H1 (cell line): ENCODE results near the gene NR4A1. TPM values are rescaled to one million over a fixed set of nuclear protein-coding genes. Genes with fewer than 3 reads are reported as not detected.

Source experiments
- CTCF ChIA-PET: fragments of 300-600 bp; sonication (Branson Sonifier 250); formaldehyde crosslinking; loops from one replicate; lab custom pipeline; 2021; ENCODE audit not compliant: partially characterized antibody; lab: Charles Lee
- POLR2A ChIA-PET: fragments of 300-600 bp; sonication (Branson Sonifier 250); formaldehyde crosslinking; loops from one replicate; lab custom pipeline; 2021; ENCODE audit warnings: inconsistent platforms; ENCODE audit not compliant: partially characterized antibody; lab: Charles Lee
- DNase-seq, 2 experiments: peaks; one replicate each; pipeline versions ENCODE4 v3.0.0 to v3.0.0-alpha.2; 2010 to 2022; ENCODE audit warnings: low spot score in 2 of 2, low read depth in 1 of 2, mixed read lengths in 1 of 2
- FAIRE-seq: peaks from 2 replicates; lab custom pipeline; 2011; peaks lifted over from hg19 to GRCh38; lab: Jason Lieb, UNC
- H2AFZ ChIP-seq: 2 replicates; pipeline ENCODE4 v1.8.1; 2012; ENCODE audit warnings: low read length, inconsistent platforms
- H2AK5ac ChIP-seq: 2 replicates; pipeline ENCODE4 v1.6.1; 2013; ENCODE audit warnings: low read depth, low read length
- H2BK120ac ChIP-seq: replicated peaks from 2 replicates; pipeline ENCODE3; 2013; ENCODE audit warnings: low read depth, low read length, inconsistent platforms
- H2BK12ac ChIP-seq: 2 replicates; pipeline ENCODE4 v1.6.1; 2013; ENCODE audit warnings: low read depth, low read length
- H2BK15ac ChIP-seq: 2 replicates; pipeline ENCODE4 v1.6.1; 2013; ENCODE audit warnings: low read length
- H2BK20ac ChIP-seq: 2 replicates; pipeline ENCODE4 v1.6.1; 2013; ENCODE audit warnings: low read length
- H2BK5ac ChIP-seq: 2 replicates; pipeline ENCODE4 v1.6.1; 2013; ENCODE audit warnings: low read depth, low read length
- H3K14ac ChIP-seq: 2 replicates; pipeline ENCODE4 v1.6.1; 2013; ENCODE audit warnings: inconsistent platforms; ENCODE audit not compliant: insufficient read length
- H3K18ac ChIP-seq: 2 replicates; pipeline ENCODE4 v1.6.1; 2013; ENCODE audit warnings: low read length; ENCODE audit errors: extremely low read depth
- H3K23ac ChIP-seq: 2 replicates; pipeline ENCODE4 v1.6.1; 2013; ENCODE audit warnings: inconsistent platforms; ENCODE audit not compliant: insufficient read length
- H3K23me2 ChIP-seq: 2 replicates; pipeline ENCODE4 v1.6.1; 2013; ENCODE audit warnings: low read depth, low read length
- H3K27ac ChIP-seq: 2 replicates; pipeline ENCODE4 v1.6.1; 2011; ENCODE audit warnings: low read depth, low read length, inconsistent platforms
- H3K27me3 ChIP-seq, 4 experiments: replicated peaks in 1 of 4; 1 replicate in 1 of 4; 2 replicates in 3 of 4; pipeline versions ENCODE4 v1.6.1 to v1.8.1; 2011 to 2013; ENCODE audit warnings: low read length in 3 of 4, mild to moderate bottlenecking in 3 of 4, inconsistent platforms in 2 of 4, mixed read lengths in 2 of 4, moderate library complexity in 1 of 4; ENCODE audit not compliant: control insufficient read depth in 3 of 4, insufficient read depth in 3 of 4; ENCODE audit errors: extremely low read depth in 1 of 4
- H3K36me3 ChIP-seq, 4 experiments: 2 replicates each; pipeline versions ENCODE4 v1.6.1 to v1.8.1; 2011 to 2013; ENCODE audit warnings: mild to moderate bottlenecking in 4 of 4, low read length in 3 of 4, moderate library complexity in 2 of 4, control low read depth in 1 of 4, inconsistent platforms in 1 of 4; ENCODE audit not compliant: insufficient read depth in 4 of 4, control insufficient read depth in 2 of 4
- H3K4ac ChIP-seq: replicated peaks from 2 replicates; pipeline ENCODE3; 2013; ENCODE audit warnings: low read length, low read depth, mixed read lengths, inconsistent platforms; ENCODE audit not compliant: insufficient read length
- H3K4me1 ChIP-seq, 4 experiments: replicated peaks in 1 of 4; 1 replicate in 1 of 4; 2 replicates in 3 of 4; pipeline versions ENCODE4 v1.6.1 to v1.8.1; 2011 to 2013; ENCODE audit warnings: low read length in 3 of 4, inconsistent platforms in 2 of 4, mixed read lengths in 1 of 4; ENCODE audit not compliant: insufficient read depth in 4 of 4, control insufficient read depth in 3 of 4
- H3K4me2 ChIP-seq, 2 experiments: 2 replicates each; pipeline versions ENCODE4 v1.6.1 to v1.8.1; 2011 to 2013; ENCODE audit warnings: low read depth in 2 of 2, low read length in 2 of 2, control low read depth in 1 of 2, inconsistent platforms in 1 of 2, mild to moderate bottlenecking in 1 of 2; ENCODE audit not compliant: insufficient read depth in 1 of 2
- H3K4me3 ChIP-seq, 4 experiments: fragments of 200-600, 300-600 bp in 1 of 4; sonication (generic), shearing (Covaris generic), sonication (Bioruptor Twin) in 1 of 4; 2 replicates each; pipeline versions ENCODE4 v1.5.1 to v1.8.1; 2011 to 2016; ENCODE audit warnings: low read length in 4 of 4, low read depth in 3 of 4, control low read depth in 2 of 4, inconsistent platforms in 2 of 4, mild to moderate bottlenecking in 2 of 4, mixed read lengths in 1 of 4, moderate library complexity in 1 of 4; ENCODE audit not compliant: insufficient read depth in 2 of 4; ENCODE audit errors: extremely low read depth in 1 of 4
- H3K56ac ChIP-seq: replicated peaks from 2 replicates; pipeline ENCODE3; 2013; ENCODE audit warnings: low read depth, mild to moderate bottlenecking, mixed read lengths, low read length, inconsistent platforms; ENCODE audit not compliant: insufficient read length
- H3K79me1 ChIP-seq: 2 replicates; pipeline ENCODE4 v1.6.1; 2013; ENCODE audit warnings: low read depth, low read length, control low read depth
- H3K79me2 ChIP-seq, 2 experiments: 2 replicates each; pipeline versions ENCODE4 v1.6.1 to v1.8.1; 2012 to 2013; ENCODE audit warnings: low read length in 2 of 2, mild to moderate bottlenecking in 2 of 2, inconsistent platforms in 1 of 2; ENCODE audit not compliant: insufficient read depth in 2 of 2, control insufficient read depth in 1 of 2
- H3K9ac ChIP-seq, 4 experiments: replicated peaks in 1 of 4; 1 replicate in 1 of 4; 2 replicates in 3 of 4; pipeline versions ENCODE4 v1.6.1 to v1.8.1; 2011 to 2013; ENCODE audit warnings: low read depth in 3 of 4, low read length in 3 of 4, control low read depth in 2 of 4, mild to moderate bottlenecking in 2 of 4, moderate library complexity in 2 of 4, inconsistent platforms in 1 of 4; ENCODE audit errors: extremely low read depth in 1 of 4
- H3K9me3 ChIP-seq, 2 experiments: 2 replicates each; pipeline versions ENCODE4 v1.6.1 to v1.8.1; 2012 to 2013; ENCODE audit warnings: mild to moderate bottlenecking in 2 of 2, moderate library complexity in 2 of 2, control low read depth in 1 of 2, inconsistent platforms in 1 of 2, low read depth in 1 of 2, low read length in 1 of 2, mixed read lengths in 1 of 2; ENCODE audit not compliant: insufficient read depth in 2 of 2
- H4K20me1 ChIP-seq, 2 experiments: replicated peaks in 1 of 2; 2 replicates each; pipeline versions ENCODE3 to v1.8.1; 2011 to 2013; ENCODE audit warnings: inconsistent platforms in 2 of 2, low read length in 2 of 2, mild to moderate bottlenecking in 1 of 2; ENCODE audit not compliant: insufficient read depth in 2 of 2, control insufficient read depth in 1 of 2
- H4K5ac ChIP-seq: 2 replicates; pipeline ENCODE4 v1.6.1; 2013; ENCODE audit warnings: low read length, low read depth, mixed read lengths, inconsistent platforms; ENCODE audit not compliant: insufficient read length
- H4K8ac ChIP-seq: 2 replicates; pipeline ENCODE4 v1.8.0; 2013; ENCODE audit warnings: mild to moderate bottlenecking, moderate library complexity, low read length, inconsistent platforms; ENCODE audit not compliant: insufficient read depth; ENCODE audit errors: extremely low read depth
- H4K91ac ChIP-seq: replicated peaks from 2 replicates; pipeline ENCODE3; 2013; ENCODE audit warnings: low read length, mixed read lengths, inconsistent platforms; ENCODE audit not compliant: insufficient read length
- NANOG ChIP-seq: IDR thresholded peaks from 2 replicates; pipeline ENCODE4 v1.6.1; 2011; ENCODE audit warnings: low read length, low read depth, mild to moderate bottlenecking, inconsistent platforms; ENCODE audit not compliant: insufficient read depth, poor library complexity, severe bottlenecking
- SRF ChIP-seq: IDR thresholded peaks from 2 replicates; pipeline ENCODE4 v1.6.1; 2011; ENCODE audit warnings: mild to moderate bottlenecking, low read depth, low read length, moderate library complexity
- WGBS, 2 experiments: shearing (Covaris generic) in 1 of 2; methylation state at CpG; one replicate each; pipeline versions ENCODE4 v1.1.6 to v1.1.7; 2013 to 2015; ENCODE audit warnings: low lambda C conversion rate in 2 of 2, mixed read lengths in 2 of 2, inconsistent platforms in 1 of 2, low coverage in 1 of 2, missing lambda C conversion rate in 1 of 2; ENCODE audit not compliant: insufficient replicate concordance in 2 of 2, insufficient coverage in 1 of 2, insufficient read length in 1 of 2; ENCODE audit errors: extremely low coverage in 1 of 2, missing lambda C conversion rate in 1 of 2; 5-methylcytosine and 5-hydroxymethylcytosine counted together
- polyA plus RNA-seq, 7 experiments: library from polyadenylated mRNA; depleted of rRNA in 3 of 7; stranded (reverse) in 5 of 7; unstranded in 2 of 7; fragments of >200 nt in 5 of 7; fragments of 200-250 nt in 2 of 7; gene quantifications; 1 replicate in 5 of 7; 2 replicates in 1 of 7; 4 replicates in 1 of 7; pipeline versions ENCODE4 v1.2.1 to v1.2.3, GENCODE V29; 2011 to 2013; ENCODE audit warnings: missing spikeins in 2 of 7, mixed read lengths in 2 of 7
- total RNA-seq: library from RNA; stranded (reverse); fragmentation: NEBNext Ultra II Directional; extraction: Animal tissue kit (Norgen Biotek cat#: 25700); gene quantifications from 2 replicates; pipeline ENCODE4 v1.2.1, GENCODE V29; 2021

NR4A1 gene
- total and polyA plus RNA-seq, 2 of the 8 experiments (the other 6 are each of a cell fraction or from before 2014, with no cell fraction given): 18.7 to 23.3 TPM

DNA sequence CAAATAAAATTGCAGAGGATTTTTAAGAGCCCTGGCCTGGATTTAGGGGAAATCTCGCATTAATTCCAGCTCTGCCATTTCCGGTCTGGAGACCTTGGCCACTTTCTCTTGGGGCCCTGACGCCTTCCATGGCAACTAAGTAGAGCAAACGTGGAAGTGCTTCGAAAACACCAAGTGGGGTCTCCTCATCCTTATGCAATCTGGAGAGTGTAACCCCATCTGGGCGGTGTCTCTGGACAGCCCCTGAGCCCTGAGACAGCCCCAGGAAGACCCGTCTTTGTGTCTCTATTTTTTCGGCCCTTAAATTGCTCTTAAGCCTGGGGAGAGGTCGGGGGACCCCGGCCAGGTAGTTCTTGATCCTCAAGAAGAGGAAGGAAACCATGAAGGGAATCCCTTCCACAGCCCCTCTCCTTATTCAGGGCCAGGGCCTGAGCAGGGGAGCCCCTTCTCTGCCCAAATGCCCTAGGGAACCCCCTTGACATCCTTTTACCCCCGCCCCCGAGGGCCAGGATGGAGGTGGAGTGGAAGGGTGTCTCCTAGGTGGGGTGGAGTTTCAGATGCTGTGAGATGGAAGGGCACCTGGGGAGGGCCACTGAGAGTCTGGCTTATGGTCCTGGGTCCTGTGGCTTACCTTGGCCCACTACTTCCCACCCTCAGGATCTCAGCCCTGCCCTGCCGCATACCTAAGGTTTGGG lies 17.6 kb upstream of the NR4A1 start:
- Histone ChIP-seq H3K4me1 (peaks cover 9 to 13% (median 11%) of the 10 kb centered on the region in 4 experiments), H2AFZ (0 out of 2 replicates have a peak overlapping the region, but pooled peaks have one; percentile 11), H4K20me1 (no peaks in the 10 kb centered on the region), H3K9me3 (no peaks in the 10 kb centered on the region), H3K4me3 (peak overlapping the region; percentile 23 to 60 (median 38); a peak in 6 of 8 replicates), H4K91ac (no peak overlapping the region), H2BK20ac (no peak overlapping the region), H3K79me1 (no peaks in the 10 kb centered on the region), H2BK120ac (no peak overlapping the region), H3K27ac (peak overlapping the region; percentile 39; the same call in 1 of the 2 replicates), H3K9ac (peak overlapping the region in 3 of 4 experiments; percentile 54 to 59 (median 56); a peak in 4 of 7 replicates), H2BK12ac (peak overlapping the region; percentile 95), H3K4ac (no peak overlapping the region), H2BK15ac (no peak overlapping the region), H4K5ac (peak overlapping the region; percentile 3), H2AK5ac (peak overlapping the region; percentile 97), H3K27me3 (peaks cover 2 to 32% (median 22%) of the 10 kb centered on the region in 4 experiments; a peak in 6 of 7 replicates), H4K8ac (0 out of 2 replicates have a peak overlapping the region, but pooled peaks have one; percentile 88), H3K23ac (no peak overlapping the region), H3K56ac (peak overlapping the region; percentile 49), H3K14ac (no peak overlapping the region), H3K4me2 (peak overlapping the region; percentile 66 to 80), H3K18ac (peak overlapping the region; percentile 32), H3K36me3 (no peaks in the 10 kb centered on the region), H3K23me2 (peaks cover 2% of the 10 kb centered on the region; the same call in 1 of the 2 replicates), H3K79me2 (peaks cover 0 to 5% of the 10 kb centered on the region in 2 experiments; a peak in 2 of 4 replicates), H2BK5ac (no peak overlapping the region)
- ChIA-PET CTCF (interaction anchor here (0.7 to 22.7 kb wide), 11 partner anchors 8 to 88 kb away, joined by 3 to 1249 read pairs (median 40); partner anchors contain the start of genes ATG101, NR4A1, SMIM41 and TAMALIN), POLR2A (interaction anchor here (0.6 to 13.1 kb wide), 15 partner anchors 10 to 96 kb away, joined by 3 to 82 read pairs (median 4); partner anchors contain the start of genes ATG101, NR4A1, SMIM41 and TAMALIN)
- 72% methylated on average over 13 of the region's 13 CpGs; no CpG with 5 or more reads in 1 of the 2 experiments for WGBS, 2 experiments
- FAIRE-seq (no peak), DNase-seq (no peak)
- TF ChIP-seq NANOG (peak; percentile 3), SRF (no peak)
